Endothelial cell of umbilical vein (primary cell): ENCODE measurements around the gene DERL3.

Experiments
- TF ChIP-seq, protein P1 (sequence below), 2 donors: IDR thresholded peaks; 1 replicate in 1 of 2; 2 replicates in 1 of 2; pipeline ENCODE4 v1.5.1; 2011; ENCODE audit warnings: low read length in 2 of 2, mild to moderate bottlenecking in 2 of 2, moderate library complexity in 2 of 2, control low read depth in 1 of 2, inconsistent platforms in 1 of 2, low read depth in 1 of 2; ENCODE audit not compliant: insufficient read depth in 1 of 2; ENCODE audit errors: extremely low read depth in 1 of 2
- TF ChIP-seq, protein P2 (sequence below): IDR thresholded peaks from 2 replicates; pipeline ENCODE4 v1.6.1; 2011; ENCODE audit not compliant: insufficient read depth, insufficient read length

DNA sequence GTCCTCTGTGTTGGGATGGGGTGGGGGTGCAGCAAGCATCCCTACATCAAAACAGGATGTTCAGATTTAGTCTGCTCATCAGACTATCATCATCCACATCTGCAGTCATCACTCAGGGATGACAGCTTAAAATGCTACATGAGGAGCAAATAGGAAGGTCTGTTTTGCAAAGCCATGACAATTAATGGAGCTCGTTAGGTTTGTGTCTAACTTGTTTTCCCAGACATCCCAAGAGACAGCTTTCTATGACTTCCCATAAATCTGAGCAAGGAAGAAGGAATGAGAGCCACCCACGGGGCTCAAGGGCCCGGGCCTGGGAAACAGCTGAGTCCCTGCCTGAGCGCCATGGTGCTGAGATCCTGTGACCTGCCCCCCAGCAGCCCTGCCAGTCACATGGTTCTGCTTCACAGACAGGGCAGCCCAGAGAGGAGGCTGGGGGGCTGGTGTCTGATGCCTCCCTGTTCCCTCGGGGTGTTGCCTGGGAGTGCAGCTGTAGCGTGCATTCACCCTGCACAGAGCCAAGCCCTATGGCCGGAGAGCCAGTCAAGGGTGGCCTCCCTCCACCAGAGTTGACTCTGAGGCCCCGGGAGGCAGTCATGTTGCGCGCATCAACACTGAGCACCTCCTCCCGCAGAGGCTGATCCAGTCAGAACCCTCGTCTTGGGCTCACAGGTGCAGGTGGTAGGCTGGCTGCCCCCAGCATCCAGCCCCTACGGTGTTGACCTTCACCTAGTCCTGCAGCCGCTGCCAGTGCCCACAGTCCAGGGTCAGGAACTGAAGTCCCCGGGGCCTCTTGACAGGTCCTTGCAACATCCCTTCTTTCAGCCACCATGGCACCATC is 12.1 kb downstream of the DERL3 start:
- TF ChIP-seq, protein P1, sequence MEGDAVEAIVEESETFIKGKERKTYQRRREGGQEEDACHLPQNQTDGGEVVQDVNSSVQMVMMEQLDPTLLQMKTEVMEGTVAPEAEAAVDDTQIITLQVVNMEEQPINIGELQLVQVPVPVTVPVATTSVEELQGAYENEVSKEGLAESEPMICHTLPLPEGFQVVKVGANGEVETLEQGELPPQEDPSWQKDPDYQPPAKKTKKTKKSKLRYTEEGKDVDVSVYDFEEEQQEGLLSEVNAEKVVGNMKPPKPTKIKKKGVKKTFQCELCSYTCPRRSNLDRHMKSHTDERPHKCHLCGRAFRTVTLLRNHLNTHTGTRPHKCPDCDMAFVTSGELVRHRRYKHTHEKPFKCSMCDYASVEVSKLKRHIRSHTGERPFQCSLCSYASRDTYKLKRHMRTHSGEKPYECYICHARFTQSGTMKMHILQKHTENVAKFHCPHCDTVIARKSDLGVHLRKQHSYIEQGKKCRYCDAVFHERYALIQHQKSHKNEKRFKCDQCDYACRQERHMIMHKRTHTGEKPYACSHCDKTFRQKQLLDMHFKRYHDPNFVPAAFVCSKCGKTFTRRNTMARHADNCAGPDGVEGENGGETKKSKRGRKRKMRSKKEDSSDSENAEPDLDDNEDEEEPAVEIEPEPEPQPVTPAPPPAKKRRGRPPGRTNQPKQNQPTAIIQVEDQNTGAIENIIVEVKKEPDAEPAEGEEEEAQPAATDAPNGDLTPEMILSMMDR (IDR thresholded peaks at IDR 0.05; ENCODE audit: extremely low read depth in 1 of 2, insufficient read depth in 1 of 2, low read depth in 1 of 2, low read length in 2 of 2), result no peak
- TF ChIP-seq, protein P2, sequence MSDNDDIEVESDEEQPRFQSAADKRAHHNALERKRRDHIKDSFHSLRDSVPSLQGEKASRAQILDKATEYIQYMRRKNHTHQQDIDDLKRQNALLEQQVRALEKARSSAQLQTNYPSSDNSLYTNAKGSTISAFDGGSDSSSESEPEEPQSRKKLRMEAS, result no peak
